OCI-LY3 (cell line): ENCODE results near the gene LYPLA2.

Experiments
- H2AFZ ChIP-seq: fragments of 200-600, 300-600 bp; shearing (Covaris generic); 2 replicates; pipeline ENCODE4 v1.6.0; 2014; ENCODE audit warnings: antibody characterized with exemption, low read depth, low read length
- H3K27ac ChIP-seq: fragments of 200-600, 300-600 bp; sonication (generic); 2 replicates; pipeline ENCODE4 v1.5.1; 2014; ENCODE audit warnings: mild to moderate bottlenecking, low read length, moderate library complexity, mixed read lengths
- H3K27me3 ChIP-seq: fragments of 200-600, 300-600 bp; sonication (generic); 2 replicates; pipeline ENCODE4 v1.6.1; 2014; ENCODE audit warnings: low read depth, low read length, mixed read lengths
- H3K36me3 ChIP-seq: fragments of 200-600, 300-600 bp; sonication (generic); replicated peaks from 2 replicates; pipeline ENCODE3; 2014; ENCODE audit warnings: low read depth, low read length, mixed read lengths
- H3K4me1 ChIP-seq: fragments of 300-600, 200-600 bp; sonication (generic); 2 replicates; pipeline ENCODE4 v1.6.1; 2014; ENCODE audit warnings: low read length, mixed read lengths
- H3K4me2 ChIP-seq: fragments of 200-600, 300-600 bp; sonication (generic); 2 replicates; pipeline ENCODE4 v1.6.1; 2014; ENCODE audit warnings: low read length, mixed read lengths
- H3K4me3 ChIP-seq: fragments of 300-600, 200-600 bp; sonication (generic); 2 replicates; pipeline ENCODE4 v1.5.1; 2014; ENCODE audit warnings: antibody characterized with exemption, mild to moderate bottlenecking, low read length, moderate library complexity
- H3K79me2 ChIP-seq: fragments of 300-600, 200-600 bp; shearing (Covaris generic); 2 replicates; pipeline ENCODE4 v1.6.1; 2014; ENCODE audit warnings: mild to moderate bottlenecking, low read length, mixed read lengths
- H3K9ac ChIP-seq: fragments of 300-600, 200-600 bp; shearing (Covaris generic); 2 replicates; pipeline ENCODE4 v1.6.0; 2014; ENCODE audit warnings: mild to moderate bottlenecking, low read length, moderate library complexity
- H3K9me3 ChIP-seq: fragments of 200-600, 300-600 bp; shearing (Covaris generic); 2 replicates; pipeline ENCODE4 v1.6.1; 2014; ENCODE audit warnings: low read length, mixed read lengths; ENCODE audit not compliant: insufficient read depth
- H4K20me1 ChIP-seq: fragments of 200-600, 300-600 bp; sonication (generic); 2 replicates; pipeline ENCODE4 v1.6.1; 2016; ENCODE audit warnings: low read length, mixed read lengths; ENCODE audit not compliant: insufficient read depth
- EZH2phosphoT487 ChIP-seq: fragments of 200-600 bp; shearing (Covaris generic); IDR thresholded peaks from 2 replicates; pipeline ENCODE4 v1.6.1; 2018; ENCODE audit warnings: antibody characterized with exemption, mixed run types, low read depth
- TF ChIP-seq, protein P1 (sequence below): fragments of 200-600, 300-600 bp; sonication (generic); IDR thresholded peaks from 2 replicates; pipeline ENCODE4 v1.5.1; 2014; ENCODE audit warnings: antibody characterized with exemption, low read length, low read depth

Gene LYPLA2

GRCh38 chr1:23814016-23814415, 23.1 kb downstream of the LYPLA2 start:
- no peak overlapping the region for H3K4me3 ChIP-seq
- H3K27ac ChIP-seq, result no peak overlapping the region
- peaks cover 16% of the 10 kb centered on the region for H3K36me3 ChIP-seq
- H3K4me2 ChIP-seq, result no peak overlapping the region
- H4K20me1 ChIP-seq, result no peaks in the 10 kb centered on the region
- H3K9me3 ChIP-seq, result no peaks in the 10 kb centered on the region
- no peak overlapping the region for H2AFZ ChIP-seq
- TF ChIP-seq, protein P1, sequence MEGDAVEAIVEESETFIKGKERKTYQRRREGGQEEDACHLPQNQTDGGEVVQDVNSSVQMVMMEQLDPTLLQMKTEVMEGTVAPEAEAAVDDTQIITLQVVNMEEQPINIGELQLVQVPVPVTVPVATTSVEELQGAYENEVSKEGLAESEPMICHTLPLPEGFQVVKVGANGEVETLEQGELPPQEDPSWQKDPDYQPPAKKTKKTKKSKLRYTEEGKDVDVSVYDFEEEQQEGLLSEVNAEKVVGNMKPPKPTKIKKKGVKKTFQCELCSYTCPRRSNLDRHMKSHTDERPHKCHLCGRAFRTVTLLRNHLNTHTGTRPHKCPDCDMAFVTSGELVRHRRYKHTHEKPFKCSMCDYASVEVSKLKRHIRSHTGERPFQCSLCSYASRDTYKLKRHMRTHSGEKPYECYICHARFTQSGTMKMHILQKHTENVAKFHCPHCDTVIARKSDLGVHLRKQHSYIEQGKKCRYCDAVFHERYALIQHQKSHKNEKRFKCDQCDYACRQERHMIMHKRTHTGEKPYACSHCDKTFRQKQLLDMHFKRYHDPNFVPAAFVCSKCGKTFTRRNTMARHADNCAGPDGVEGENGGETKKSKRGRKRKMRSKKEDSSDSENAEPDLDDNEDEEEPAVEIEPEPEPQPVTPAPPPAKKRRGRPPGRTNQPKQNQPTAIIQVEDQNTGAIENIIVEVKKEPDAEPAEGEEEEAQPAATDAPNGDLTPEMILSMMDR, result no peak
- TF ChIP-seq EZH2phosphoT487, result no peak
- H3K4me1 ChIP-seq, result peaks cover 55% of the 10 kb centered on the region
- H3K79me2 ChIP-seq, result no peaks in the 10 kb centered on the region
- no peaks in the 10 kb centered on the region for H3K27me3 ChIP-seq
- H3K9ac ChIP-seq, result no peak overlapping the region

- H3K4me2 ChIP-seq, result no peak overlapping the region
- H2AFZ ChIP-seq, result no peak overlapping the region
- TF ChIP-seq EZH2phosphoT487, result no peak
- TF ChIP-seq, protein P1, result no peak
- no peaks in the 10 kb centered on the region for H3K9me3 ChIP-seq
- no peaks in the 10 kb centered on the region for H3K79me2 ChIP-seq
- H3K27ac ChIP-seq, result no peak overlapping the region
- H3K9ac ChIP-seq, result no peak overlapping the region
- H3K4me3 ChIP-seq, result no peak overlapping the region
- H3K36me3 ChIP-seq, result peaks cover 16% of the 10 kb centered on the region
- H3K4me1 ChIP-seq, result peaks cover 36% of the 10 kb centered on the region
- no peaks in the 10 kb centered on the region for H4K20me1 ChIP-seq
- no peaks in the 10 kb centered on the region for H3K27me3 ChIP-seq
Observed at GRCh38 chr1:23816361-23816760, 25.4 kb downstream of the LYPLA2 start.

- Histone ChIP-seq H3K4me1 (peaks cover 30% of the 10 kb centered on the region), H3K27me3 (no peaks in the 10 kb centered on the region), H3K9me3 (no peaks in the 10 kb centered on the region), H3K36me3 (peaks cover 16% of the 10 kb centered on the region), H3K9ac (no peak overlapping the region), H4K20me1 (no peaks in the 10 kb centered on the region), H3K4me2 (peak overlapping the region; percentile 35; the same call in 1 of the 2 replicates), H3K4me3 (no peak overlapping the region), H3K79me2 (no peaks in the 10 kb centered on the region), H2AFZ (no peak overlapping the region), H3K27ac (peak overlapping the region; percentile 27; the same call in 1 of the 2 replicates)
- TF ChIP-seq EZH2phosphoT487, result no peak
- TF ChIP-seq, protein P1, result no peak
Observed at GRCh38 chr1:23816906-23817305, 26.0 kb downstream of the LYPLA2 start.

DNA sequence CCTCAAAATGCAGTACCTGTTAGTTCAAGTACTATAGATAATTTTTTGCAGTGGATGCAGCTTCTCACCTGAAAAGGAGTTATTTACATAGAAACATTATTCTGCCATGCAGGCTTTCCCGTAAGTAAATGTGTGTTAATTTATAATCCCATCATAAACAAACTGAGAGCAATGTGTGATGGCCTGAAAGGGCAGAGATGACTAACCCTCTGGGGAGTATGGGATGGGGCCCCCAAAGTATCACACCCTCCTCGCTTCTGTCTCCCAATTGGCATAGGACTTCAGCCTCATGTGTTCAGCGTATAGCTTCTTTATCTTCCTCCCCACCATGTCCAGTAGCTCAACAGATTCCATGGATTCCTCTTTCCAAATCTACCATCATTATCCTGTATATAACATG, 26.7 kb downstream of the LYPLA2 start:
- Histone ChIP-seq H3K4me2 (peak overlapping the region; percentile 35), H3K36me3 (peaks cover 16% of the 10 kb centered on the region), H3K27ac (peak overlapping the region; percentile 27; the same call in 1 of the 2 replicates), H3K4me1 (peaks cover 23% of the 10 kb centered on the region), H3K4me3 (no peak overlapping the region), H3K79me2 (no peaks in the 10 kb centered on the region), H3K9ac (no peak overlapping the region), H4K20me1 (no peaks in the 10 kb centered on the region), H3K9me3 (no peaks in the 10 kb centered on the region), H3K27me3 (no peaks in the 10 kb centered on the region), H2AFZ (no peak overlapping the region)
- TF ChIP-seq, protein P1, result no peak
- no peak for TF ChIP-seq EZH2phosphoT487
